GM23248 (cell line): Measurements from ENCODE around the gene GPR137B.

Experiments
- EZH2 ChIP-seq: fragments of 200-600 bp; sonication (generic); IDR thresholded peaks from 2 replicates; pipeline ENCODE4 v1.6.1; 2018; ENCODE audit warnings: antibody characterized with exemption, mild to moderate bottlenecking; ENCODE audit not compliant: insufficient read depth, poor library complexity, severe bottlenecking
- EZH2phosphoT487 ChIP-seq: fragments of 200-600 bp; sonication (generic); IDR thresholded peaks from 2 replicates; pipeline ENCODE4 v1.6.1; 2018; ENCODE audit warnings: antibody characterized with exemption, moderate library complexity, mild to moderate bottlenecking, low read depth; ENCODE audit not compliant: insufficient read depth

- TF ChIP-seq EZH2 (no peak), EZH2phosphoT487 (no peak)
Measured at GRCh38 chr1:236207569-236207968, 65.2 kb downstream of the GPR137B start.
